GM18526 (cell line): ENCODE measurements around the gene NDUFB7.

Source experiments
- POLR2A ChIP-seq: IDR thresholded peaks from 3 replicates; pipeline ENCODE4 v1.6.1; 2011; ENCODE audit not compliant: insufficient read length; ENCODE audit errors: extremely low read depth

The NDUFB7 gene

DNA sequence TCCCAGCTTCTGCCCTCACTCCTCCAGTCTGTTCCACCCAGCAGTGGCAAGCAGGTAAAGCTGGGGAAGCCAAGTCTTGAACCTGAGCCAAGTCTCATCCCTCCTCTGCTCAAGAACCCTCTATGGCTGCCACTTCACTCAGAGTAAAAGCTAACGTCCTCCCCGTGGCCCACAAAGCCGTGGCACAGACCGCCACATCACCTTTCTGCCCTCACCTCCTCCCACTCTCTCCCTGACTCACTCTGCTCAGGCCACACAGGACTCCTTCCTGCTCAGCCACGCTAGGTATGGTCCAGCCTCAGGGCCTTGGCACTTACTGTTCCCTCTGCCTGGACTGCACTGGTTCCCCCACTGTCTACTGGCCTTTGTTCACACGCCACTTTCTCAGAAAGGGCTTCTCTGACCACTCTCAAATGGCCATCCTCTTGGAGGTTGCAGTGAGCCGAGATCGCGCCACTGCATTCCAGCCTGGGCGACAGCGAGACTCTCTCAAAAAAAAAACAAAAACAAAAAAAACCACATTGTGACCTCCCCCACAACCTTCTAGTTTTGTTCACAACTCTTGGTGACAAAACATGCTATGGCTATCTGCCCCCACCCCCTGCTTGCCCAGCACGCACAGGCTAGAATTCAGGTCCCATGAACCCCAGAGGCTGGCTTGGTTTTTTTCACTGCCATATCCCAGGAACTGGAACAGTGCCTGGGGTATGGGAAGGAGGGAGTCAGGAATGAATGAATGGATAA, 15.8 kb downstream of the NDUFB7 start:
- no peak for TF ChIP-seq POLR2A

DNA sequence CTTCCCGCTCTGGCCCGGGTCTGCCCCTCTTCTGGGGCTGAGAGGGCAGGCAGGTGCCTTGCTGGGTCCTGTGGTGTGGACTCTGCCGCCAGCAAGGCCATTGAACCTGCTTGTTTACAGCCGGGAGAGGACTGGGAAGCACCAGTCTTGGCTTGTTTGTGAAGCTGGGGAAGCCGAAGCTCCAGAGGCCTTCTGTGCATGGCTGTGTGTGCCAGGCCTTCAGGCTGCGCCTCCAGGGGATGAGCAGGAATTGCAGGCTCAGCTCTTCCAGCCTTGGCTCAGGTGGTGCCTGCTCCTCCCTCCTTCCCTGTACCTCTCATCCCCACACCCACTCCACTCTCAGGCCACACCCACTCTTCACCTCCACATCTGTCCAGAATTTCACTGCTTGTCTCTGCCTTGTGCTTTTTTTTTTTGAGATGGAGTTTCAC, 17.5 kb downstream of the NDUFB7 start:
- TF ChIP-seq POLR2A: no peak

DNA sequence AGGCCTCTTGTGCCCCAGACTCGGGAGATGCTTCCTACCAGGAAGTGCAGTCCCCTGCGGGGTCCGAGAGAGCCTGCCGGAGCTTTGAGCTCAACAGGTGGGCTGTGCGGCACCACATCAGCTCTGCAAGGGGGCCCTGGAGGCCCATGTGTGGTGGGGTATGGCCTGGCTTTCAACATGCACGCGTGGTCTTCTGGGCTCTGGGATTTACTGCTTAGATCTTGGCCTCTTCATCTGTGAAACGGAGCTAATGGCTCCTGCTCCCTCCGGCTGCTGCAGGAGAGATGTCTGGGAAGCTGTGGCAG, 18.0 kb downstream of the NDUFB7 start:
- no peak for TF ChIP-seq POLR2A

DNA sequence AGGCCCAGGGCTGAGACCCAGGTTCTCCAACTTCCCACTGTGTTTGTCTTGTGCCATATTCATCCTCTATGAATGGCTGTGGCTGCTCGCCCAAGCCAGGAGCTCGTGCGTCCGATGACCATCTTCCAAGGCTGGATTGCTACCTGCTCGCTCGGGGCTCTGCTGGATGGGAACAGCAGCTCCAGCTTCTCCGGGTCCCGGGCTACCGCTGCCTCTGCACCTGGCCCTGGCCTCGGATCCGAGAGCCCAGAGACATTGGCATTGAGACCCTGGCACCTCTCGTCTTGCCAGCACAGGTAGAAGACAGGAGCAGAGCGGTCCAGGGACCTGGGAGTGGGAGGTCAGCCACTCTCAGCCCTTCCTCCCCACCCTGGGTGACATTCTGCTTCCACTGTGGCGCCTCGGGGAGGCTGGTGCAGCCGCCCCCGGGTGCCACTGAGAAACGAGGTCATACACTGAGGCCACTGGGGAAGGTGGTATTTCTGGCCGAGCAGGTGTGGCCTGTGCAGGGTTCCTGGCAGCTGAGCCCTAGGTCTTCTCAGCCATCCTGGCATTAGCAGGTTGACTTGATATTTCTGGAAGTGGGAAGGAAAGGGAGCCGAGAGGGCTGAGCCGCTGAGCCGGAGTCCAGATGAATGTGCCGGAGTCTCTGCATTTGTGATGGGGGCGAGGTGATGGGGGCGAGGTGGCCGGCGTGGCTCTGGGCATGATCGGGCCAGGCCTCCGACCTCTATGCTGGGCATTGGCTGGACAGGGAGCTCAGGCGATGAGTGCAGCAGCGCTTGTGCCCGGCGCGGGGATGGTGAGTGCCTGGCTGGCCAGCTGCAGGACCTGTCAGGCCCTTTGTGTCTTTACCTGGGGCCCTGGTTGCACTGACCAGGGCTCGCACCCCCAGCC, 18.6 kb downstream of the NDUFB7 start:
- TF ChIP-seq POLR2A: no peak

DNA sequence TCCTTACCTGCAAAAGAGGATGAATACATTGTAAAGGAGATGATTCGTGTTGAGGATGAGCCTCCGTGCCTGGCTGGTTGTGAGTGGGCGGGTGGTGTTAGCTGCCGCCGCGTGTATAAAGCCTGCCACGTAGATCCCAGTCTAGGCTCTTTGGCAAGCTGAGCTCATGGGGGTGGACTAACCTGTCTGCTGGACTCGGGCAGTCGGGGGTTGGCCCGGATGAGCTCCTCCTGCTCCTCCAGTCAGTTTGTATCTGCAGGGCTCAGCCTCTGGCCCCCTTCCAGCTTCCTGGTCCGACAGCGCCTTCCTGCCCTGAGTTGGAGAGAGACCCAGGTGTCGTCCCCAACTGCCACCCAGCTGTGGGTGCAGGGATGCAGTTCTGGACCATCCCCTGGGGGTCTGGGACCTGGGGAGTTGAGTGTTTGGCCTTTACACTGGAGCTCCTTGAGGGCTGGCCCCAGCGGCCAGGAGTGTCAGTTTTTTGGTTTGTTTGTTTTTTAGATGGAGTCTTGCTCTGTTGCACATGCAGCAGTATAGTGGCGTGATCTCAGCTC, 21.6 kb downstream of the NDUFB7 start:
- no peak for TF ChIP-seq POLR2A

DNA sequence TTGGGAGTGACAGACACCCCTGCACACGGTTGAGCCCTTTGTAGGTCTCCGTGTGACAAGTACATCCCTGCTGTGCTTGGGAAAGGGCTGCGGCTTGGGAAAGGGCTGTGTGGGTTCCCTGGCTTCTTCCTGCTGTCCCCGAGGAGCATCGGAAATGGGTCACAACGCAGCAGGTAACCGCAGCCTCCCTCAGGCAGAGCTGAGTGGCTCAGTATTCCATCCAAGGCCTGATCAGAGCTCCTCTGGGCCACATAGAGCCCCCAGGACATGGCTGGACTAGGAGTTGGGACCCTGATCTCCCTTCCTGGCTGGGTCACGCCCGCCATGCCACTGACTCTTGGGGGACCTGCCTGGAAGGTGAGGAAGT, 26.2 kb downstream of the NDUFB7 start:
- TF ChIP-seq POLR2A: no peak

DNA sequence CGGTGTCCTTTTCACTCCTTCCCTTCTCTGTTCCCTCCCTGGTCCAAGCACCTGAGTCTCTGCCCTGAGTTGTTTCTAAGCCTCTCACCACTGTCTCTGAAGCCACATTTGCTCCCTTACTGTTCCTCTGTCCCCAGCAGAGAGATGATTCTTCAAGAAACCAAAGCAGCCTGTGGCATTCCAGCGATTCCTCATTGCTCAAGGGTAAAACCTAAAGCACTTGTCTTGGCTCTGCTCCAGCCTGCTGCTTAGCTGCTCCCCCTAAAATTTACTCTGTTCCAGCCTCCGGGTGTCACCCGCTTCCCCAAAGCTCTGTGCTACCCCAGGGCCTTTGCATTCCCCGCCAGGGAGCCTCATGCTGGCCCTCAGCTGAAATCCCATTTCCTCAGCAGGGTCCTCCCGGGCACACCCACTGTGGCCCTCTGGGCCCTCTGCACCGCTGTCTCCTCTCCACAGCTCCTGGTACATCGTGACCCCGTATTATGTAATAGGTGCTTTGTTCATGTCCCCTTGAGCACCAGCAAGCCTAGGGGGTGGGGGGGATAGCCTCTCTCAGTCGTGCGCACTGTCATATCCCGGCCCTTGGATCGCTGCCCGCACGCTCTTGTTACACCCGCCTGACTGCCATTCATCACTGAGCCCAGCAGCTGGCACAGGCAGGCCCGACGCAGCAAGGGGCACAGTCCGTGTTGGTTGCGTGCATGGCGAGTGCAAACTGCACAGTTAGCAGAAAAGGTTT, 26.7 kb downstream of the NDUFB7 start:
- no peak for TF ChIP-seq POLR2A

DNA sequence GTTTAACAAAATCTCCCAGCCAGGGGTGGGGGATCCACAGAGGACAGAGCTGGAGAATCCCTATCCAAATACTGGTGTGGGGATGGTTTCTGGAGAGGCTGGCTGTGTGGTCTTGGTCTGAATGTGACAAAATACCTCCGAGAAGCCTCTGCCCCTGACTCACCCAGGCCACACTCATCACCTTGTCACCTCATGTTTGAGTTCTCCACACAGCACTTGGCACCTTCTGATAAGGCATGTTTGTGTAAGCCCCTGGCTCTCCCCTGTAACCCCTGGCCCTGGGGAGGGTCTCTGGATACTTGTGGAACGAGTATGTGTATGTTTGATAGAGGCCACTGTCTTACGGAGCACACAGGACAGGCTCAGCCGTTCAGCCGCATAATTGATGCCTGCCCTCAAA, 27.8 kb downstream of the NDUFB7 start:
- no peak for TF ChIP-seq POLR2A

DNA sequence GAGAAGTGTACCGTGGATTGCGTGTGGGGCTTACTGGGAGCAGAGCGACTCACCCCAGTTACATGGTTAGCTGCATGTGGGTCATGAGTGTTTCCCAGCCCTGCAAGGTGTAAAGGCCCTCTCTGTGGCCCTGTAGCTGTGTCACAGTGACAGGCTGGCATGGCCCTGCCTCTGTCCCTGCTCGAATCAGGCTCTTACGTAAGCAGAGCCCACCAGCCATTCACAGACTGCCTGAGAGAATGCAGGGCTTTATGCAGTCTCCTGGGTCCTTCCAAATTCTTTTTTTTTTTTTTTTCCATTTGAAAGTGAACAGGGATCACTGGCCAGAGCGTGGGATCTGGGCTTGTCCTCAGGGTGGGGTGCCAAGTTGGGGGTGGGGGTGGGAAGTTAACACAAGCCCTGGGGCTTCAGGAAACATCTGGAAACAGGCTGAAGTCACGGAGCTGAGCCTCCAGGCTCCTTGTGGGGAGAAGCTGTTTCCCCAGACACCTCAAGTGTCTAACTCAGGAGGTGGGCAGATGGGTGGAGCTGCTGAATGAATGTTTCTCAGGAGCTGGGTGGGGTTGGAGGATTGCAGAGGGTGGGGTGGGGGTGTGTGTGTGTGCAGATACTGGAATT, 29.0 kb downstream of the NDUFB7 start:
- no peak for TF ChIP-seq POLR2A

DNA sequence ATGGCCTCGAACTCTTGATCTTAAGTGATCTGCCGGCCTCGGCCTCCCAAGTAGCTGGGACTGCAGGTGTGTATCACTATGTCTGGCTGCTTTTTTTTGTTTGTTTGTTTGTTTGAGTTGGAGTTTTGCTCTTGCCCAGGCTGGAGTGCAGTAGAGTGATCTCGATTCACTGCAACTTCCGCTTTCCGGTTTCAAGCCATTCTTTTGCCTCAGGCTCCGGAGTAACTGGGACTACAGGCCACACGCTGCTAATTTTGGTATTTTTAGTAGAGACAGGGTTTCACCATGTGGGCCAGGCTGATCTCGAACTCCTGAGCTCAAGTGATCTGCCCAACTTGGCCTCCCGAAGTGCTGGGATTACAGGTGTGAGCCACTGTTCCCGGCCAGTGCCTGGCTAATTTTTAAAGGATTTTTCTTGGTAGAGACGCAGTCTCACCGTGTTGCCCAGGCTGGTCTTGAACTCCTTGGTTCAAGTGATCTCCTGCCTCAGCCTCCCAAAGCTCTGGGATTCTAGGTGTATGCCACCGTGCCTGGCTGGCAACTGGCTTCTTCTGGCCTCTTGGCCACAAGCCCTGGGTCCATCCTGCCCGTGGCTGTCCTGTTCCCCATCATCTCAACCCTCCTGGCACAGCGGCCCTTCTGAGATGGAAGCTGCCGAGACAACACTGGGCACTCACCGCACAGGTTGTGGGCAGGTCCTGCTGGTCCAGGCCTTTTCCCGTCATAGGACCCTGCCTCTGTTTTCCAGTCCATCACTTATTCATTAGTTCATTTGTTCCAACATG, 30.9 kb downstream of the NDUFB7 start:
- TF ChIP-seq POLR2A: no peak

DNA sequence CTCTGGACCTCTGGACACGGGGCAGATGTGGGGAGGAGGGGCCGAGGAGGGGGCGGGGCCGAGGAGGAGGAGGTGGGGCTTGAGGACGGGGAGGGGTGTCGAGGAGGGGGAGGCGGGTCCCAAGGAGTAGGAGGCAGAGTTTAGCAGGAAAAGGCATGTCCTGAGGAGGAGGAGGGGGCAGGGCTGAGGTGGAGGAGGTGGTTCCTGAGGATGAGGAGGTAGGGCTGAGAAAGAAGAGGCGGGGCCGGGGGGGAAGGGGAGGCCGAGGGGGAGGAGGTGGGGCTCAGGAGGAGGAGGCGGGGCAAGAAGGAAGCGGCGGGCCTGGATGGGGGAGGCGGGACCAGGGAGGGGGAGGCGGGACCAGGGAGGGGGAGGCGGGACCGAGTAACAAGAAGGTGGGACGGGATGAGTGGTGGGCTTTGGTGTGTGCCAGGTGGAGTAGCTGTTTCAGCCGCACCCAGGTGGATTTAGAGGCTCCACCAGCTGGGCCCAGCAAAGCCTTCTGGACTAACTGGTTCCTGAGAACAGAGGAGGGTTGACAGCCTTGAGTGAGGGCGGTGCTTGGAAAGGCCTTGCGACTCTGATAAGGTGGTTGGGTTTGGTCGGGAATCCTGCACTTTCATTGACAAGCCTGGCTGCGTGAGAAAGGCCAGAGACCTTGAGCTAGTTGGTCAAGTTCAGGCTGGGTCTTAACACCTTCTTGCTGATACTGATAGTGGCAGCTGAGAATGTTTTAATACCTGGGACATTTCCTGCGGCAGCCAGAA, 34.8 kb downstream of the NDUFB7 start:
- no peak for TF ChIP-seq POLR2A

DNA sequence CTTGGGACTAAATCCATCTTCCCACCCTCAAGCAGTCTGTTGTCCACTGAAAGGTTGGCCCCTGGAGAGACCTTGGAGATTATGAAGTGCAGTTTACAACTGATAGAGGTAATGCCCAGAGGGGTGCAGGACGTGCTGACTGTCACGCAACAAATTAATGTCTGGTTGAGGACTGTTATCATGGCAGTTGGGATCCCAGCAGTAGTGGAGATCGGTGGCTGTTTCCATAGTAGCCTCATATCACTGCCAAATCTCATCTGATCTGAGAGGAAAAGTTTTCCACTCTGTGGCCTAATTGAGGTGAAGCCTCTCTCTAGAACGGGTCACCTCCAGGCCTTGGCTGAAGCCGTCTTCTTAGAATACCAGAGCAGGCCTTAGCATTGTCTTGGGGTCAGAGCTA, 38.4 kb downstream of the NDUFB7 start:
- no peak for TF ChIP-seq POLR2A

DNA sequence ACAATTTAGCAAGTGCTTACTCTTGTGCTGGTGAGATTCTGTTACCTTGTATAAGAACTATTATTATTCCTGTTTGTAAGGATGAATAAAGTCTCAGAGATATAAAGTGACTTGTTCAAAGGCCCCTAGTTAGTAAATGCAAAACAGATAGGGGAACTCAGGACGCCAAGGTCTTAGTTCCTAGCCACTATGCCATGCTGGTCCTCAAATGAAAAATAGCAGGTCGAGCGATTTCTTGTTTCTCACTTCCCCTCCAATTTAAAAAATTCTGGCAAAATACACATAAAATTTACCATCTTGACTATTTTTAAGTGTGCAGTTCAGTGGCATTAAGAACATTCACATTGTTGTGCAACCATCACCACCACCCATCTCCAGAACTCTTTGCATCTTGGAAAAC, 41.4 kb downstream of the NDUFB7 start:
- TF ChIP-seq POLR2A: no peak

DNA sequence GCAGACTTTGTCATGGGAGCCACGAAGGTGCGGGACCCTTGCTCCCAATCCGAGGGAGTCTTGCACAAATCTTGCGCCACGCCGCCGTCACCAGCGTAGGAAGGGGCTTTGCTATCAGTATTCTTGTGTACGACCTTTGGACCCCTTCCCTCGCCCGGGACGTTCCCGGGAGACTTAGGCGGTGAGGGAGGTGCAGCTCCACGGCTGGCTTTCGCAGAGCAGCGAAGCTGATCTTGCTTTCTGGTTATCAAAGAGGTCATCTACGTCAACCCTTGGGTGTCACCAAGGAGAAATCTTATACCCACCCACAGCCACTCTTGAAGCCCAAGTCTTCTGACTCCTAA, 41.9 kb downstream of the NDUFB7 start:
- TF ChIP-seq POLR2A: no peak
